KMS-11 (cell line): ENCODE results near the gene CLEC14A.

Experiments used
- H2AFZ ChIP-seq: fragments of 200-600 bp; sonication (generic); 2 replicates; pipeline ENCODE4 v1.6.1; 2016; ENCODE audit warnings: antibody characterized with exemption, mixed run types, low read depth
- H3K27ac ChIP-seq: fragments of 200-600 bp; sonication (generic); 2 replicates; pipeline ENCODE4 v1.6.1; 2016; ENCODE audit warnings: mild to moderate bottlenecking, mixed run types
- H3K27me3 ChIP-seq: fragments of 200-600 bp; sonication (generic); 2 replicates; pipeline ENCODE4 v1.6.1; 2017; ENCODE audit warnings: mild to moderate bottlenecking, low read depth, mixed run types, moderate library complexity; ENCODE audit not compliant: insufficient read depth
- H3K36me3 ChIP-seq: fragments of 200-600 bp; sonication (generic); 2 replicates; pipeline ENCODE4 v1.6.1; 2017; ENCODE audit warnings: mild to moderate bottlenecking, mixed run types; ENCODE audit not compliant: insufficient read depth
- H3K4me1 ChIP-seq: fragments of 200-600 bp; sonication (generic); 2 replicates; pipeline ENCODE4 v1.6.1; 2016; ENCODE audit warnings: mild to moderate bottlenecking, low read depth, mixed run types; ENCODE audit not compliant: poor library complexity, severe bottlenecking
- H3K4me2 ChIP-seq: fragments of 200-600 bp; sonication (generic); 2 replicates; pipeline ENCODE4 v1.7.0; 2016; ENCODE audit warnings: mild to moderate bottlenecking, mixed run types
- H3K4me3 ChIP-seq: fragments of 200-600 bp; sonication (generic); IDR thresholded peaks from 2 replicates; pipeline ENCODE4 v1.6.1; 2017; ENCODE audit warnings: low read depth, low read length, mixed read lengths; ENCODE audit not compliant: insufficient read depth
- H3K79me2 ChIP-seq: fragments of 200-600 bp; sonication (generic); 2 replicates; pipeline ENCODE4 v1.6.1; 2016; ENCODE audit warnings: low read depth, mixed run types; ENCODE audit not compliant: insufficient read depth
- H3K9ac ChIP-seq: fragments of 200-600 bp; sonication (generic); 2 replicates; pipeline ENCODE4 v1.6.1; 2016; ENCODE audit warnings: mild to moderate bottlenecking, mixed run types
- H4K20me1 ChIP-seq: fragments of 200-600 bp; sonication (generic); 2 replicates; pipeline ENCODE4 v1.6.1; 2016; ENCODE audit warnings: mild to moderate bottlenecking, mixed run types; ENCODE audit not compliant: insufficient read depth
- TF ChIP-seq, protein P1 (sequence below): fragments of 200-600 bp; sonication (generic); conservative IDR thresholded peaks from 2 replicates; pipeline ENCODE4 v1.6.1; 2017; ENCODE audit warnings: low read depth, mild to moderate bottlenecking, antibody characterized with exemption, low read length, moderate library complexity, mixed read lengths

CLEC14A gene

DNA sequence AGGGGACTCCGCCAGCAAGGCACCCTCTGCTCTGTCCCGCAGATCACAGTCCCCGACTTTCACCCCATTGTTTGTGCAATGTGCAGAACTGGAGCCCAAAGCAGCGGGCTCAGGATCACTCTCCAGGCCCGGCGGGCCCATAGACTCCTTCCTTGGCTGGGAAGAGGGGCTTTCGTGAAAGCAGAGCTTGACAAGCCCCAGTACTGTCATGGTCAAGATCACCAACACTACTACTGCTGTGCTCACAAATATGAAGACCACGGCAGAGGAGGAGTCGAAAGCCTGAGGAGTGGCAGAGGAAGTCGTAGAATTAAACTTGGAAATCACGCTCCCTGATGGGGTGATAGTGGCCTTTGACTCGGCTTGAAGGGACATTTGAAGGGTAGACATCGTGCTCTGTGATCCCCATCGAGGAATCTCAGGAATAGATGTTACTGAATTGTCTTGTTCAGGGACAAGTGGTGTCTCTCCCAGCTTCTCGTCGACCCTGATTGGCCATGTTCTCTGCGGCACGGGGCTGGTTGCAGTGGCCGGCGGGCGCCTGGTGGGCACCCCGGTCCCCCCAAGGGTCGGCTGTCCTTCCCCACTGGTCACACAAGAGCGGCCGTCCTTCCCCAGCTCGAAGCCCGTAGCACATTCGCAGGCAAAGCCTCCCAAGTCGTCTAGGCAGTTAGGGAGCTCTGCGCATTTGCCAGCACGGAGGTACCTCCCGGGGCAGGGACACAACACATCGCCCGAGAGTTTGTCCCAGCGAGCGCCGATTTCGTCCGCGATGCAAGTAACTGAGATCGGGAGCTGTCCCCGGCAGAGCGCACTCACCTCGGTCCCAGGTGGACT, 1.1 kb downstream of the CLEC14A start:
- no peak overlapping the region for H3K9ac ChIP-seq
- H4K20me1 ChIP-seq = no peaks in the 10 kb centered on the region
- no peak overlapping the region for H2AFZ ChIP-seq
- H3K4me3 ChIP-seq = no peak overlapping the region
- H3K27ac ChIP-seq = no peak overlapping the region
- H3K79me2 ChIP-seq = no peaks in the 10 kb centered on the region
- TF ChIP-seq, protein P1, sequence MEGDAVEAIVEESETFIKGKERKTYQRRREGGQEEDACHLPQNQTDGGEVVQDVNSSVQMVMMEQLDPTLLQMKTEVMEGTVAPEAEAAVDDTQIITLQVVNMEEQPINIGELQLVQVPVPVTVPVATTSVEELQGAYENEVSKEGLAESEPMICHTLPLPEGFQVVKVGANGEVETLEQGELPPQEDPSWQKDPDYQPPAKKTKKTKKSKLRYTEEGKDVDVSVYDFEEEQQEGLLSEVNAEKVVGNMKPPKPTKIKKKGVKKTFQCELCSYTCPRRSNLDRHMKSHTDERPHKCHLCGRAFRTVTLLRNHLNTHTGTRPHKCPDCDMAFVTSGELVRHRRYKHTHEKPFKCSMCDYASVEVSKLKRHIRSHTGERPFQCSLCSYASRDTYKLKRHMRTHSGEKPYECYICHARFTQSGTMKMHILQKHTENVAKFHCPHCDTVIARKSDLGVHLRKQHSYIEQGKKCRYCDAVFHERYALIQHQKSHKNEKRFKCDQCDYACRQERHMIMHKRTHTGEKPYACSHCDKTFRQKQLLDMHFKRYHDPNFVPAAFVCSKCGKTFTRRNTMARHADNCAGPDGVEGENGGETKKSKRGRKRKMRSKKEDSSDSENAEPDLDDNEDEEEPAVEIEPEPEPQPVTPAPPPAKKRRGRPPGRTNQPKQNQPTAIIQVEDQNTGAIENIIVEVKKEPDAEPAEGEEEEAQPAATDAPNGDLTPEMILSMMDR = no peak
- no peaks in the 10 kb centered on the region for H3K36me3 ChIP-seq
- no peaks in the 10 kb centered on the region for H3K4me1 ChIP-seq
- H3K27me3 ChIP-seq = no peaks in the 10 kb centered on the region
- H3K4me2 ChIP-seq = no peak overlapping the region

DNA sequence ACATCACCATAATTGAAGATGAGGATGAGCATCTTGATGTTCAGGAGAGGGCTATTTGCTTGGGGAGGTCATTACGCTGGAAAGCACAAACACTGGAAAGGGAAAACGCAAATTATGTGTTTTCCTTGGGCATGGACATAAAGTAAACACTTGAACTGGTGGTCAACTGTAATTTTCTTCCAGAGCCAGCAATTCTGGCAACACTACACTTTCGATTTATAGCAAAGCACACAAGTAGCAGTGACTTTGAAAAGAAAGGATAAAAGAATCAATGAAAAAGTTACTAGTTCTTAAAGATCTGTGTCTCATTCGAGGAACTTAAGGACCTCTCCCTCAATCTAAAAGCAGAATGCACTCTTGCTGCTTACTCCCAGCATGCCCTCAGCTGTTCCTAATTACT, 2.2 kb downstream of the CLEC14A start:
- Histone ChIP-seq H4K20me1 (no peaks in the 10 kb centered on the region), H3K79me2 (no peaks in the 10 kb centered on the region), H3K4me2 (no peak overlapping the region), H2AFZ (no peak overlapping the region), H3K4me3 (no peak overlapping the region), H3K4me1 (no peaks in the 10 kb centered on the region), H3K9ac (no peak overlapping the region), H3K36me3 (no peaks in the 10 kb centered on the region), H3K27ac (no peak overlapping the region), H3K27me3 (no peaks in the 10 kb centered on the region)
- TF ChIP-seq, protein P1 = no peak

DNA sequence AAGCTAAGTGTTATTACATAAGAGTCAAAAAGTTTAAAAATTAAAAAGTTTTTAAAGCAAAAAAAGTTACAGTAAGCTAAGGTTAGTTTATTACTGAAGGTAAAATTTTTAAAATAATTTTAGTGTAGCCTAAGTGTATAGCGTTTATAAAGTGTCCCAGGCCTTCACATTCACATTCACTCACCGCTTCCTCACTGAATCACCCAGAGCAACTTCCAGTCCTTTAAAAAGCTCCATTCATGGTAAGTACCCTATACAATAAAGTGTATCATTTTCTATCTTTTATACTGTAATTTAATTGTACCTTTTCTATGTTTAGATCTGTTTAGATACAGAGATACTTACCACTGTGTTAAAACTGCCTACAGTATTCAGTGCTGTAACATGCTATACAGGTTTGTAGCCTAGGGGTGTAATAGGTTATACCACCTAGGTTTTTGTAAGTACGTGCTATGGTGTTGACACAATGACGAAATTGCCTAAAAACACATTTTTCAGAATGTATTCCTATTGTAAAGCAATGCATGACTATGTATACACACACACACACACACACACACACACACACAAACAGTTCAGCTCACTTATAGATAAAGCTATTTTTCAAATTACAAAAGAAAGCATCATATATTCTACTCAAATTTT, 3.7 kb downstream of the CLEC14A start:
- Histone ChIP-seq H4K20me1 (no peaks in the 10 kb centered on the region), H3K9ac (no peak overlapping the region), H3K27ac (no peak overlapping the region), H3K36me3 (no peaks in the 10 kb centered on the region), H3K4me1 (no peaks in the 10 kb centered on the region), H2AFZ (no peak overlapping the region), H3K4me3 (no peak overlapping the region), H3K4me2 (no peak overlapping the region), H3K79me2 (no peaks in the 10 kb centered on the region), H3K27me3 (no peaks in the 10 kb centered on the region)
- TF ChIP-seq, protein P1 = no peak

DNA sequence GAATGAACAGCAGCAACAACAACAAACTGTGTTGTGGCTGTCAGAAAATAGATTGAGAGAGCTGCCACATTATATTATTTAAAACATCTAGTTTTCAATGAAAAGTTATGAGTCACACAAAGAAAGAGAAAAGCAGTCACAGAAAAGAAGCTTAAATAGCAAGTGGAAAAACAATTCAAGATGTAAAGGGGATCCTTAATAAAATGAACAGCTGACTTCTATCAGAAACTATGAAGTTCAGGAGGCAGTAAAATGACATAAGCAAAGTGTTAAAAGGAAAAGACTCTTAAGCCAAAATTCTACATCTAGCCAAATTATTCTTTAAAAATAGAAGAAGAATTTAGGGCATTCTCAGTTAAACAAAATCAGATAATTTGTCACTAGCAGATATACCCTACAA, 5.6 kb downstream of the CLEC14A start:
- H3K27ac ChIP-seq = no peak overlapping the region
- H3K4me2 ChIP-seq = no peak overlapping the region
- H3K27me3 ChIP-seq = no peaks in the 10 kb centered on the region
- TF ChIP-seq, protein P1 = no peak
- no peak overlapping the region for H3K4me3 ChIP-seq
- no peaks in the 10 kb centered on the region for H3K79me2 ChIP-seq
- H4K20me1 ChIP-seq = no peaks in the 10 kb centered on the region
- H3K36me3 ChIP-seq = no peaks in the 10 kb centered on the region
- H3K9ac ChIP-seq = no peak overlapping the region
- no peak overlapping the region for H2AFZ ChIP-seq
- no peaks in the 10 kb centered on the region for H3K4me1 ChIP-seq
